ENCODE data around the gene ECI1.

DNA sequence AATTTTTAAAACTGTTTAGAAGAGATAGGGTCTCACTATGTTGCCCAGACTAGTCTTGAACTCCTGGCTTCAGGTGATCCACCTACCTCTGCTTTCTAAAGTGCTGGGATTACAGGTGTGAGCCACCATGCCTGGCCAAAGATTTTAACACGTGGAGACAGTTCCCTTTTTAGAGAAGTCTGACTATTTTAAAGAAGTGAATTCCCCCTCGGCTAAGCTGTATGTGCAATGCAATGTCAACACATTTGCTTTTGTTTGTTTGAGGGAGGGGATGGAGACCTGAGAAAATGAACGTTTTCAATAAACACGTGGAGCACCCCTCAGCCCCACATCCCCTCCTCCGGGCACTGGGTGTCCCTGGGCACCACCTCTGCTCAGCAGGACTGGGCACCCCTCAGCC, 30.9 kb upstream of the ECI1 start:
- TF ChIP-seq, protein P1, sequence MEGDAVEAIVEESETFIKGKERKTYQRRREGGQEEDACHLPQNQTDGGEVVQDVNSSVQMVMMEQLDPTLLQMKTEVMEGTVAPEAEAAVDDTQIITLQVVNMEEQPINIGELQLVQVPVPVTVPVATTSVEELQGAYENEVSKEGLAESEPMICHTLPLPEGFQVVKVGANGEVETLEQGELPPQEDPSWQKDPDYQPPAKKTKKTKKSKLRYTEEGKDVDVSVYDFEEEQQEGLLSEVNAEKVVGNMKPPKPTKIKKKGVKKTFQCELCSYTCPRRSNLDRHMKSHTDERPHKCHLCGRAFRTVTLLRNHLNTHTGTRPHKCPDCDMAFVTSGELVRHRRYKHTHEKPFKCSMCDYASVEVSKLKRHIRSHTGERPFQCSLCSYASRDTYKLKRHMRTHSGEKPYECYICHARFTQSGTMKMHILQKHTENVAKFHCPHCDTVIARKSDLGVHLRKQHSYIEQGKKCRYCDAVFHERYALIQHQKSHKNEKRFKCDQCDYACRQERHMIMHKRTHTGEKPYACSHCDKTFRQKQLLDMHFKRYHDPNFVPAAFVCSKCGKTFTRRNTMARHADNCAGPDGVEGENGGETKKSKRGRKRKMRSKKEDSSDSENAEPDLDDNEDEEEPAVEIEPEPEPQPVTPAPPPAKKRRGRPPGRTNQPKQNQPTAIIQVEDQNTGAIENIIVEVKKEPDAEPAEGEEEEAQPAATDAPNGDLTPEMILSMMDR (IDR thresholded peaks at IDR 0.05), result no peak
- no peak for TF ChIP-seq POLR2A (IDR thresholded peaks at IDR 0.05)

Data from body of pancreas (tissue), 4 donors.